A549 treated with Hydrocortisone at 1 μM for 4 hours (cell line): ENCODE measurements around the gene PDZRN4. TPM values are rescaled to one million over a fixed set of nuclear protein-coding genes. Genes with fewer than 3 reads are reported as not detected.

ENCODE experiments used
- total RNA-seq: library from RNA; stranded (reverse); fragments of 200-300 nt; extraction: Qiagen RNA extraction; gene quantifications from 5 replicates; pipeline ENCODE4 v1.2.3, GENCODE V29; 2022

Gene PDZRN4
- total RNA-seq: 0.03 to 0.05 TPM in 2 of 5 replicates, not detected in the others

DNA sequence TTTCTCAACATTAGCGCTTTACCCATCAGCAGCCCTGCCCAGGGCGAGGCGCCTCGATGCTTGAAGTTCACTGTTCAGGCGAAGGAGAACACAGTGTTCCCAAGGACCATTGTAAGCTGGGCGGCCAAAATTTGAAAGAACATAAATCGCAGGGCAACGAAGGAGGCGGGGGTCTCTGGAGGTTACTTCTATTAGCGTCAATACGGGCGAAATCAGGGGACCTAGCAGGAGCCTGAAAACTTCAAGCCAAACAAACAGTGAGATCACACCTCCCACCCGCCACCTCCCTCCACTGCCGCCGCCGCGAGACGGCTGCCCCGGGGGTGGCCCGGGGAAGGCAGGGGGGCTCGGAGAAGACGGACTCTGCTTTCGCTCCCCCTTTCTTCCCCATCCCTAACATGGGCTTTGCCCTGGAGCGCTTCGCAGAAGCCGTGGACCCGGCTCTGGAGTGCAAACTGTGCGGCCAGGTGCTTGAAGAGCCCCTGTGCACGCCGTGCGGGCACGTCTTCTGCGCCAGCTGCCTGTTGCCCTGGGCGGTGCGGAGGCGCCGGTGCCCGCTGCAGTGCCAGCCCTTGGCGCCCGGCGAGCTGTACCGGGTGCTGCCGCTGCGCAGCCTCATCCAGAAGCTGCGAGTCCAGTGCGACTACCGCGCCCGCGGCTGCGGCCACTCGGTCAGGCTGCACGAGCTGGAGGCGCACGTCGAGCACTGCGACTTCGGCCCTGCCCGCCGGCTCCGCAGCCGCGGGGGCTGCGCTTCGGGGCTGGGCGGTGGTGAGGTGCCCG is at the start of gene PDZRN4:
Gene PDZRN4 (plus strand): TSS at position 263 of the 783 bp plus-strand sequence.

